ENCODE measurements around the gene FOXN3. TPM values are rescaled to one million over a fixed set of nuclear protein-coding genes. Genes with fewer than 3 reads are reported as not detected.

FOXN3 gene
- total RNA-seq, 1 donor from 2014 or later = 122 TPM

DNA sequence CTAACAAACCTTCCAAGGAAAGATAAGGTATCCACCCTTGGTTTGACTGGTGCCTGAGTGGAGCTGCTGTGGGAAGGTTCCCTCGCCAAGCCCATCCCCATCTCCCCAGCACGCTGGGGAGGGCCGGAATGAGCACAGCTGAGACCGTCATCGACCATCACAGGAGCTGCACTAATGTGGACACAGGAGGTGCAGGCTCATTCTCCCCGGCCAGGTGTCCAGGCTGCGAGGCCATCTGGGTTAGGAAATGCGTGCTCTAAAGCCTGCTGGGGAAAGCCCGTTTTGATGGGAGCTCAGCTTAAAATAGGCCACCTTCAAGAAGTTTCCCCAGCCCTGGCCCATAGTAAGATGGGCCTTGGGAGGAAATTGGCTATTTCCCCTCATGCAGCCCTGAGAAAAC is 35.2 kb upstream of the FOXN3 start:
- Mint-ChIP-seq H3K27ac (ENCODE audit: unreplicated experiment) (no peak overlapping the region), H3K27me3 (ENCODE audit: low read depth, unreplicated experiment) (no peaks in the 10 kb centered on the region), H3K36me3 (ENCODE audit: low read depth, unreplicated experiment) (peaks cover 8% of the 10 kb centered on the region), H3K9me3 (ENCODE audit: unreplicated experiment) (peaks cover 5% of the 10 kb centered on the region), H3K4me1 (ENCODE audit: low read depth, unreplicated experiment) (peaks cover 13% of the 10 kb centered on the region), H3K4me3 (ENCODE audit: unreplicated experiment) (no peak overlapping the region)
- Histone ChIP-seq H3K4me2 (ENCODE audit: low read length) (no peak overlapping the region), H3K27me3 (ENCODE audit: insufficient read depth, low read length) (no peaks in the 10 kb centered on the region), H3K4me3 (ENCODE audit: insufficient read depth, low read depth, low read length) (no peak overlapping the region), H3K9ac (ENCODE audit: low read length) (no peak overlapping the region), H3K27ac (ENCODE audit: low read depth, low read length) (no peak overlapping the region), H2AFZ (ENCODE audit: low read depth, low read length) (no peak overlapping the region), H3K9me3 (ENCODE audit: insufficient read depth, low read depth, low read length) (no peaks in the 10 kb centered on the region), H3K79me2 (ENCODE audit: insufficient read depth, low read length) (no peaks in the 10 kb centered on the region), H4K20me1 (ENCODE audit: insufficient read depth, low read length) (peaks cover 3% of the 10 kb centered on the region), H3K36me3 (ENCODE audit: insufficient read depth, low read length) (no peaks in the 10 kb centered on the region), H3K4me1 (ENCODE audit: insufficient read depth, low read length) (no peaks in the 10 kb centered on the region)
- DNase-seq (ENCODE audit: low read depth) (no peak), FAIRE-seq (no peak)
- no peak for TF ChIP-seq EZH2 (IDR thresholded peaks at IDR 0.05; ENCODE audit: insufficient read depth, low read length)
- no peak for TF ChIP-seq CTCF (IDR thresholded peaks at IDR 0.05; ENCODE audit: insufficient read depth, low read depth, low read length)

- Mint-ChIP-seq H3K27ac (ENCODE audit: unreplicated experiment) (no peak overlapping the region), H3K4me3 (ENCODE audit: unreplicated experiment) (no peak overlapping the region), H3K27me3 (ENCODE audit: low read depth, unreplicated experiment) (no peaks in the 10 kb centered on the region), H3K36me3 (ENCODE audit: low read depth, unreplicated experiment) (peaks cover 8% of the 10 kb centered on the region), H3K4me1 (ENCODE audit: low read depth, unreplicated experiment) (peaks cover 13% of the 10 kb centered on the region), H3K9me3 (ENCODE audit: unreplicated experiment) (peaks cover 5% of the 10 kb centered on the region)
- H3K79me2 ChIP-seq (ENCODE audit: insufficient read depth, low read length) = no peaks in the 10 kb centered on the region
- no peak overlapping the region for H3K27ac ChIP-seq (ENCODE audit: low read depth, low read length)
- no peaks in the 10 kb centered on the region for H3K36me3 ChIP-seq (ENCODE audit: insufficient read depth, low read length)
- no peak overlapping the region for H3K9ac ChIP-seq (ENCODE audit: low read length)
- TF ChIP-seq EZH2 (IDR thresholded peaks at IDR 0.05; ENCODE audit: insufficient read depth, low read length) (no peak), CTCF (IDR thresholded peaks at IDR 0.05; ENCODE audit: insufficient read depth, low read depth, low read length) (no peak)
- no peak overlapping the region for H2AFZ ChIP-seq (ENCODE audit: low read depth, low read length)
- no peaks in the 10 kb centered on the region for H3K27me3 ChIP-seq (ENCODE audit: insufficient read depth, low read length)
- DNase-seq (ENCODE audit: low read depth) (no peak), FAIRE-seq (no peak)
- H4K20me1 ChIP-seq (ENCODE audit: insufficient read depth, low read length) = no peaks in the 10 kb centered on the region
- no peak overlapping the region for H3K4me3 ChIP-seq (ENCODE audit: insufficient read depth, low read depth, low read length)
- no peak overlapping the region for H3K4me2 ChIP-seq (ENCODE audit: low read length)
- H3K9me3 ChIP-seq (ENCODE audit: insufficient read depth, low read depth, low read length) = no peaks in the 10 kb centered on the region
- H3K4me1 ChIP-seq (ENCODE audit: insufficient read depth, low read length) = no peaks in the 10 kb centered on the region
Observed at GRCh38 chr14:89451229-89451628, 34.2 kb upstream of the FOXN3 start.

DNA sequence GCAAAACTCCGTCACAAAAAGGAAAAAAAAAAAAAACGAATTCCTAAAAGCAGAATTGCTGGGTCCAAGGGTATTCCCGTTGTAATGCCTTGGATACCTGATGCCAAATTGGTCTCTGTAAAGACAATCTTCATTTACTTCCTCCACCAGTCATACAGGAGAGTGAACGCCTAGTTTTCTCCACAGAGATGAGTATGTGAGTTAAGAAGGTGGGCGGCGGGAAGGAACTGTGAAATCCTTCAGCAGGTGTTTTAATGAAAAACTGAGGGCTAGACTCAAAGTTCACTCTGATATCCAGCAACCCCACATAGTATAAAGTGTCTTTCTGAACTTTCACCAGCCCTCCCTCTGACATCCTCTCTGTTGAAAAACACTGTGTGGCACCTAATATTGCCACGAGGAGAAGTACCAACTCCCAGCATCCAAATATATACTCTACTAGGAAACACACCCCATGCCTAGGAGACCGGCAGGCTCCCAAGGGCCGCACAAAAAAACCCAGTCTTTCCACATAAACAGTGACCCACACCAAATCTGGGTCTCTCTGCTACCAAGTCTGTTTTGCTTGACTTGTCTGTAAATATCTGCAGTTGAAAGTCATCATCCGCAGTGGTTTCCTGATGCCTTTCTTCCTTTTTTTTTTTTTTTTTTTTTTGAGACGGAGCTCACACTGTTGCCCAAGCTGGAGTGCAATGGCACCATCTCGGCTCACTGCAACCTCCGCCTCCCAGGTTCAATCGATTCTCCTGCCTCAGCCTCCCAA is 30.3 kb upstream of the FOXN3 start:
- H3K9ac ChIP-seq (ENCODE audit: low read length) = no peak overlapping the region
- no peaks in the 10 kb centered on the region for H3K27me3 ChIP-seq (ENCODE audit: insufficient read depth, low read length)
- Mint-ChIP-seq H3K27me3 (ENCODE audit: low read depth, unreplicated experiment) (no peaks in the 10 kb centered on the region), H3K4me1 (ENCODE audit: low read depth, unreplicated experiment) (peaks cover 22% of the 10 kb centered on the region), H3K4me3 (ENCODE audit: unreplicated experiment) (no peak overlapping the region), H3K27ac (ENCODE audit: unreplicated experiment) (no peak overlapping the region), H3K36me3 (ENCODE audit: low read depth, unreplicated experiment) (peaks cover 6% of the 10 kb centered on the region), H3K9me3 (ENCODE audit: unreplicated experiment) (peaks cover 5% of the 10 kb centered on the region)
- no peak for TF ChIP-seq EZH2 (IDR thresholded peaks at IDR 0.05; ENCODE audit: insufficient read depth, low read length)
- no peak for TF ChIP-seq CTCF (IDR thresholded peaks at IDR 0.05; ENCODE audit: insufficient read depth, low read depth, low read length)
- H3K9me3 ChIP-seq (ENCODE audit: insufficient read depth, low read depth, low read length) = no peaks in the 10 kb centered on the region
- H3K4me2 ChIP-seq (ENCODE audit: low read length) = no peak overlapping the region
- H3K4me1 ChIP-seq (ENCODE audit: insufficient read depth, low read length) = peaks cover 19% of the 10 kb centered on the region
- no peaks in the 10 kb centered on the region for H3K36me3 ChIP-seq (ENCODE audit: insufficient read depth, low read length)
- no peaks in the 10 kb centered on the region for H3K79me2 ChIP-seq (ENCODE audit: insufficient read depth, low read length)
- DNase-seq (ENCODE audit: low read depth) = no peak
- H3K4me3 ChIP-seq (ENCODE audit: insufficient read depth, low read depth, low read length) = no peak overlapping the region
- FAIRE-seq = no peak
- no peak overlapping the region for H2AFZ ChIP-seq (ENCODE audit: low read depth, low read length)
- H3K27ac ChIP-seq (ENCODE audit: low read depth, low read length) = no peak overlapping the region
- no peaks in the 10 kb centered on the region for H4K20me1 ChIP-seq (ENCODE audit: insufficient read depth, low read length)

All from astrocyte (in vitro differentiated cells and primary cell).